IMR-90 (cell line): Measurements from ENCODE around the gene MRPL28. TPM values are rescaled to one million over a fixed set of nuclear protein-coding genes. Genes with fewer than 3 reads are reported as not detected.

Source experiments
- ATAC-seq: fragments of 200-7000 bp; cut with Tn5 transposase; 2 replicates; pipeline ENCODE4 v1.9.1; 2020; ENCODE audit warnings: low read depth, mild to moderate bottlenecking, moderate library complexity
- BruUV-seq: library from RNA; stranded (reverse); fragments of 400-500 nt; replicated peaks from 2 replicates; lab custom pipeline; 2021; lab: Mats Ljungman, UMichigan
- CTCF ChIA-PET: fragments of 300-600 bp; formaldehyde crosslinking; extraction: SDS; loops from one replicate; lab custom pipeline; 2021; ENCODE audit warnings: antibody characterized with exemption; lab: Yijun Ruan, JAX
- POLR2A ChIA-PET: fragments of 300-600 bp; sonication (Branson Sonifier 250); formaldehyde crosslinking; loops from one replicate; lab custom pipeline; 2022; ENCODE audit warnings: antibody characterized with exemption; ENCODE audit not compliant: unreplicated experiment; lab: Charles Lee
- DNase-seq: peaks from one replicate; pipeline ENCODE4 v3.0.0; 2013
- H2AFZ ChIP-seq: replicated peaks from 2 replicates; pipeline ENCODE3; 2013; ENCODE audit warnings: low read length, mild to moderate bottlenecking; ENCODE audit not compliant: poor library complexity
- H2AK5ac ChIP-seq: 2 replicates; pipeline ENCODE4 v1.6.1; 2013; ENCODE audit warnings: low read depth, low read length, inconsistent platforms
- H2AK9ac ChIP-seq: replicated peaks from 2 replicates; pipeline ENCODE3; 2013; ENCODE audit warnings: mild to moderate bottlenecking, low read depth, low read length, moderate library complexity; ENCODE audit not compliant: poor library complexity
- H2BK120ac ChIP-seq: 2 replicates; pipeline ENCODE4 v1.6.1; 2013; ENCODE audit warnings: low read depth, low read length, inconsistent platforms
- H2BK15ac ChIP-seq: 3 replicates; pipeline ENCODE4 v1.6.1; 2013; ENCODE audit warnings: low read depth, low read length, inconsistent platforms
- H2BK20ac ChIP-seq: 2 replicates; pipeline ENCODE4 v1.6.1; 2013; ENCODE audit warnings: low read depth, mild to moderate bottlenecking, inconsistent platforms, low read length, moderate library complexity
- H2BK5ac ChIP-seq: 2 replicates; pipeline ENCODE4 v1.6.1; 2013; ENCODE audit warnings: mild to moderate bottlenecking, low read depth, low read length, inconsistent platforms; ENCODE audit not compliant: poor library complexity, severe bottlenecking
- H3K14ac ChIP-seq: replicated peaks from 2 replicates; pipeline ENCODE4 v1.6.1; 2013; ENCODE audit warnings: low read depth, low read length, inconsistent platforms
- H3K18ac ChIP-seq: 2 replicates; pipeline ENCODE4 v1.6.1; 2013; ENCODE audit warnings: low read depth, low read length, control low read depth
- H3K23ac ChIP-seq: 2 replicates; pipeline ENCODE4 v1.6.1; 2013; ENCODE audit warnings: low read depth, low read length, inconsistent platforms
- H3K27ac ChIP-seq: 2 replicates; pipeline ENCODE4 v1.5.1; 2013; ENCODE audit warnings: mild to moderate bottlenecking, control low read depth, low read length; ENCODE audit not compliant: insufficient read depth
- H3K27me3 ChIP-seq: 2 replicates; pipeline ENCODE4 v1.6.1; 2013; ENCODE audit warnings: low read length; ENCODE audit not compliant: control insufficient read depth, insufficient read depth
- H3K36me3 ChIP-seq: 2 replicates; pipeline ENCODE4 v1.6.1; 2013; ENCODE audit warnings: low read length, mixed read lengths; ENCODE audit not compliant: control insufficient read depth, insufficient read depth
- H3K4ac ChIP-seq: 2 replicates; pipeline ENCODE4 v1.6.1; 2013; ENCODE audit warnings: low read depth, low read length, inconsistent platforms
- H3K4me1 ChIP-seq: 2 replicates; pipeline ENCODE4 v1.6.1; 2013; ENCODE audit warnings: low read length, mixed read lengths; ENCODE audit not compliant: control insufficient read depth, insufficient read depth
- H3K4me2 ChIP-seq: 2 replicates; pipeline ENCODE4 v1.6.1; 2013; ENCODE audit warnings: low read depth, mild to moderate bottlenecking, control low read depth, low read length, moderate library complexity
- H3K4me3 ChIP-seq: 2 replicates; pipeline ENCODE4 v1.5.1; 2013; ENCODE audit warnings: low read depth, mild to moderate bottlenecking, control low read depth, low read length, moderate library complexity; ENCODE audit not compliant: insufficient read depth
- H3K56ac ChIP-seq: 2 replicates; pipeline ENCODE4 v1.6.1; 2013; ENCODE audit warnings: low read length, inconsistent platforms; ENCODE audit not compliant: insufficient read depth; ENCODE audit errors: extremely low read depth
- H3K79me1 ChIP-seq, 2 experiments: 2 replicates each; pipeline ENCODE4 v1.6.1; 2013; ENCODE audit warnings: low read length in 2 of 2, inconsistent platforms in 1 of 2, low read depth in 1 of 2
- H3K9ac ChIP-seq: 2 replicates; pipeline ENCODE4 v1.6.1; 2013; ENCODE audit warnings: low read depth, low read length, control low read depth
- H3K9me1 ChIP-seq: 2 replicates; pipeline ENCODE4 v1.6.1; 2013; ENCODE audit warnings: low read length, inconsistent platforms; ENCODE audit not compliant: insufficient read depth
- H3K9me3 ChIP-seq: 2 replicates; pipeline ENCODE4 v1.6.1; 2013; ENCODE audit warnings: low read length; ENCODE audit not compliant: control insufficient read depth, insufficient read depth
- H4K20me1 ChIP-seq: 2 replicates; pipeline ENCODE4 v1.6.1; 2013; ENCODE audit warnings: low read length, inconsistent platforms; ENCODE audit not compliant: insufficient read depth
- H4K5ac ChIP-seq: 2 replicates; pipeline ENCODE4 v1.6.1; 2013; ENCODE audit warnings: mild to moderate bottlenecking, low read depth, low read length, control low read depth
- H4K8ac ChIP-seq, 2 experiments: 2 replicates each; pipeline ENCODE4 v1.6.1; 2013; ENCODE audit warnings: low read depth in 2 of 2, low read length in 2 of 2, control low read depth in 1 of 2, inconsistent platforms in 1 of 2
- H4K91ac ChIP-seq: 2 replicates; pipeline ENCODE4 v1.6.1; 2013; ENCODE audit warnings: low read depth, low read length, inconsistent platforms; ENCODE audit not compliant: insufficient read depth
- BHLHE40 ChIP-seq: fragments of 150-350 bp; IDR thresholded peaks from 2 replicates; pipeline ENCODE4 v1.6.1; 2016; ENCODE audit warnings: mild to moderate bottlenecking, low read depth, low read length
- CEBPB ChIP-seq: IDR thresholded peaks from 2 replicates; pipeline ENCODE4 v1.6.1; 2012; ENCODE audit warnings: low read depth, low read length, improper control_type of control experiment
- CHD1 ChIP-seq: IDR thresholded peaks from 2 replicates; pipeline ENCODE4 v1.6.1; 2012; ENCODE audit warnings: low read depth, low read length, improper control_type of control experiment
- FOS ChIP-seq: fragments of 150-350 bp; IDR thresholded peaks from 2 replicates; pipeline ENCODE4 v1.6.1; 2016; ENCODE audit warnings: low read depth, low read length
- MAFK ChIP-seq: IDR thresholded peaks from 2 replicates; pipeline ENCODE4 v1.6.1; 2012; ENCODE audit warnings: low read depth, low read length, improper control_type of control experiment
- MAZ ChIP-seq: IDR thresholded peaks from 2 replicates; pipeline ENCODE4 v1.6.1; 2012; ENCODE audit warnings: low read depth, mild to moderate bottlenecking, low read length, improper control_type of control experiment, moderate library complexity, borderline replicate concordance
- MXI1 ChIP-seq: IDR thresholded peaks from 2 replicates; pipeline ENCODE4 v1.6.1; 2012; ENCODE audit warnings: low read depth, mild to moderate bottlenecking, low read length, moderate library complexity, borderline replicate concordance
- NFE2L2 ChIP-seq: fragments of 150-350 bp; IDR thresholded peaks from 2 replicates; pipeline ENCODE4 v1.6.1; 2016; ENCODE audit warnings: low read depth, mild to moderate bottlenecking, low read length
- POLR2A ChIP-seq: IDR thresholded peaks from 2 replicates; pipeline ENCODE4 v1.6.1; 2012; ENCODE audit warnings: mild to moderate bottlenecking, low read depth, low read length
- RAD21 ChIP-seq: IDR thresholded peaks from 2 replicates; pipeline ENCODE4 v1.6.1; 2012; ENCODE audit warnings: low read length, improper control_type of control experiment
- RCOR1 ChIP-seq: IDR thresholded peaks from 2 replicates; pipeline ENCODE4 v1.6.1; 2012; ENCODE audit warnings: mild to moderate bottlenecking, low read length, improper control_type of control experiment; ENCODE audit not compliant: insufficient replicate concordance
- RFX5 ChIP-seq: IDR thresholded peaks from 2 replicates; pipeline ENCODE4 v1.8.0; 2012; ENCODE audit warnings: low read depth, mild to moderate bottlenecking, low read length, moderate library complexity
- SMC3 ChIP-seq: fragments of 150-350 bp; IDR thresholded peaks from 2 replicates; pipeline ENCODE4 v1.6.1; 2016; ENCODE audit warnings: low read depth, mild to moderate bottlenecking, antibody characterized with exemption, low read length, moderate library complexity
- WGBS, 2 experiments: methylation state at CpG; one replicate each; pipeline versions ENCODE4 v1.1.5 to v1.1.7; 2013; ENCODE audit warnings: missing lambda C conversion rate in 2 of 2; ENCODE audit not compliant: insufficient read length in 1 of 2; ENCODE audit errors: extremely low coverage in 2 of 2; 5-methylcytosine and 5-hydroxymethylcytosine counted together
- dilution Hi-C: fragments of 300-500 bp; cut with HindIII; formaldehyde crosslinking; loops from one replicate; pipeline ENCODE4 v1.14.3; 2018; ENCODE audit warnings: low sequenced_read_pairs; ENCODE audit not compliant: unreplicated experiment
- in situ Hi-C: fragments of 300-500 bp; cut with MboI; formaldehyde crosslinking; loops from 3 replicates; pipeline ENCODE4 v1.14.3; 2019; ENCODE audit warnings: low sequenced_read_pairs, inconsistent platforms, mixed read lengths
- intact Hi-C: fragments of 100-400 bp; cut with micrococcal nuclease; formaldehyde crosslinking; loops from 2 replicates; pipeline ENCODE4 v1.10.0; 2022
- polyA plus RNA-seq, 3 experiments: library from polyadenylated mRNA; depleted of rRNA; stranded (reverse); fragments of >200 nt; gene quantifications; 2 replicates each; pipeline ENCODE4 v1.2.3, GENCODE V29; 2012; ENCODE audit warnings: low replicate concordance in 1 of 3
- total RNA-seq: library from RNA; depleted of rRNA; stranded (reverse); fragments of >200 nt; gene quantifications from 2 replicates; pipeline ENCODE4 v1.2.3, GENCODE V29; 2012
- TF ChIP-seq, protein P1 (sequence below): fragments of 150-350 bp; IDR thresholded peaks from 2 replicates; pipeline ENCODE4 v1.6.1; 2016; ENCODE audit warnings: low read depth, mild to moderate bottlenecking, low read length, moderate library complexity, borderline replicate concordance
- TF ChIP-seq, protein P2 (sequence below): fragments of 150-350 bp; IDR thresholded peaks from 2 replicates; pipeline ENCODE4 v1.6.1; 2017; ENCODE audit warnings: mild to moderate bottlenecking, antibody characterized with exemption, low read length, low read depth
- TF ChIP-seq, protein P3 (sequence below): conservative IDR thresholded peaks from 2 replicates; pipeline ENCODE4 v1.5.1; 2012; ENCODE audit warnings: mild to moderate bottlenecking, low read depth, low read length, improper control_type of control experiment

The MRPL28 gene
- total and polyA plus RNA-seq, 2 of the 4 experiments (the other 2 are of a cell fraction), result 104 to 181 TPM

DNA sequence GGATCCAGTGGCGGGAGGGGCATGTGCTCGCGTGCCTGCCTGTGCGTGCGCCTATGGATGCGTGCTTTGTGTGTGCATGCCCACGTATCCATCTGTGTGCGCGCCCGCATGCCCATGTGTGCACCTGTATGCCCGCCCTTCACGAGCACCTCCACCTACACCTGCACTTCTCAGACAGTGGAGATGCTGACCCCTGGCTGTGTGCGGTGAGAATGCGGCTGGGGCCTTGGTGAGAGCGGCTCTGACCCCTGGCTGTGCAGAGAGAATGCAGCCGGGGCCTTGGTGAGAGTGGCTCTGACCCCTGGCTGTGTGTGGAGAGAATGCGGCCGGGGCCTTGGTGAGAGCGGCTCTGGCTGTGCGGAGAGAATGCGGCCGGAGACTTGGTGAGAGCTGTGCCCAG lies 51.7 kb downstream of the MRPL28 start:
- H4K91ac ChIP-seq, result no peak overlapping the region
- no peak for DNase-seq
- no peak overlapping the region for H4K5ac ChIP-seq
- no peak overlapping the region for H2AK5ac ChIP-seq
- no peak overlapping the region for H3K4ac ChIP-seq
- no peaks in the 10 kb centered on the region for H3K9me3 ChIP-seq
- ChIA-PET CTCF (no interaction called here), POLR2A (interaction anchor here (0.6 kb wide), 1 partner anchor 34 kb away, joined by 9 read pairs; the partner anchor contains the start of gene AXIN1)
- TF ChIP-seq MAFK, result no peak
- no peak for TF ChIP-seq POLR2A
- no peak for TF ChIP-seq MAZ
- no peak for TF ChIP-seq CHD1
- no peak for TF ChIP-seq CEBPB
- TF ChIP-seq RAD21, result no peak
- TF ChIP-seq MXI1, result no peak
- TF ChIP-seq, protein P1, sequence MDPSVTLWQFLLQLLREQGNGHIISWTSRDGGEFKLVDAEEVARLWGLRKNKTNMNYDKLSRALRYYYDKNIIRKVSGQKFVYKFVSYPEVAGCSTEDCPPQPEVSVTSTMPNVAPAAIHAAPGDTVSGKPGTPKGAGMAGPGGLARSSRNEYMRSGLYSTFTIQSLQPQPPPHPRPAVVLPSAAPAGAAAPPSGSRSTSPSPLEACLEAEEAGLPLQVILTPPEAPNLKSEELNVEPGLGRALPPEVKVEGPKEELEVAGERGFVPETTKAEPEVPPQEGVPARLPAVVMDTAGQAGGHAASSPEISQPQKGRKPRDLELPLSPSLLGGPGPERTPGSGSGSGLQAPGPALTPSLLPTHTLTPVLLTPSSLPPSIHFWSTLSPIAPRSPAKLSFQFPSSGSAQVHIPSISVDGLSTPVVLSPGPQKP, result no peak
- TF ChIP-seq RFX5, result no peak
- TF ChIP-seq BHLHE40, result no peak
- no peak for TF ChIP-seq NFE2L2
- TF ChIP-seq, protein P2, sequence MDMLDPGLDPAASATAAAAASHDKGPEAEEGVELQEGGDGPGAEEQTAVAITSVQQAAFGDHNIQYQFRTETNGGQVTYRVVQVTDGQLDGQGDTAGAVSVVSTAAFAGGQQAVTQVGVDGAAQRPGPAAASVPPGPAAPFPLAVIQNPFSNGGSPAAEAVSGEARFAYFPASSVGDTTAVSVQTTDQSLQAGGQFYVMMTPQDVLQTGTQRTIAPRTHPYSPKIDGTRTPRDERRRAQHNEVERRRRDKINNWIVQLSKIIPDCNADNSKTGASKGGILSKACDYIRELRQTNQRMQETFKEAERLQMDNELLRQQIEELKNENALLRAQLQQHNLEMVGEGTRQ, result no peak
- no peak for TF ChIP-seq RCOR1
- no peak for TF ChIP-seq FOS
- TF ChIP-seq, protein P3, sequence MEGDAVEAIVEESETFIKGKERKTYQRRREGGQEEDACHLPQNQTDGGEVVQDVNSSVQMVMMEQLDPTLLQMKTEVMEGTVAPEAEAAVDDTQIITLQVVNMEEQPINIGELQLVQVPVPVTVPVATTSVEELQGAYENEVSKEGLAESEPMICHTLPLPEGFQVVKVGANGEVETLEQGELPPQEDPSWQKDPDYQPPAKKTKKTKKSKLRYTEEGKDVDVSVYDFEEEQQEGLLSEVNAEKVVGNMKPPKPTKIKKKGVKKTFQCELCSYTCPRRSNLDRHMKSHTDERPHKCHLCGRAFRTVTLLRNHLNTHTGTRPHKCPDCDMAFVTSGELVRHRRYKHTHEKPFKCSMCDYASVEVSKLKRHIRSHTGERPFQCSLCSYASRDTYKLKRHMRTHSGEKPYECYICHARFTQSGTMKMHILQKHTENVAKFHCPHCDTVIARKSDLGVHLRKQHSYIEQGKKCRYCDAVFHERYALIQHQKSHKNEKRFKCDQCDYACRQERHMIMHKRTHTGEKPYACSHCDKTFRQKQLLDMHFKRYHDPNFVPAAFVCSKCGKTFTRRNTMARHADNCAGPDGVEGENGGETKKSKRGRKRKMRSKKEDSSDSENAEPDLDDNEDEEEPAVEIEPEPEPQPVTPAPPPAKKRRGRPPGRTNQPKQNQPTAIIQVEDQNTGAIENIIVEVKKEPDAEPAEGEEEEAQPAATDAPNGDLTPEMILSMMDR, result no peak
- TF ChIP-seq SMC3, result no peak
- H2BK5ac ChIP-seq, result no peak overlapping the region
- ATAC-seq, result no peak
- H2AK9ac ChIP-seq, result no peak overlapping the region
- no peak overlapping the region for H3K56ac ChIP-seq
- in situ Hi-C loops (no loop called here), intact Hi-C loops (no loop called here), dilution Hi-C loops (no loop called here)
- H3K27me3 ChIP-seq, result no peaks in the 10 kb centered on the region
- WGBS, 2 experiments, result 79% methylated on average over 10 of the region's 22 CpGs; no CpG with 5 or more reads in 1 of the 2 experiments
- no peak overlapping the region for H4K8ac ChIP-seq
- no peak overlapping the region for H3K14ac ChIP-seq
- peaks cover 15% of the 10 kb centered on the region for H3K9me1 ChIP-seq
- peaks cover 47 to 75% of the 10 kb centered on the region in 2 experiments for H3K79me1 ChIP-seq
- H3K4me2 ChIP-seq, result no peak overlapping the region
- H3K4me1 ChIP-seq, result no peaks in the 10 kb centered on the region
- peaks cover 16% of the 10 kb centered on the region for H3K36me3 ChIP-seq
- peaks cover 68% of the 10 kb centered on the region for H4K20me1 ChIP-seq
- no peak overlapping the region for H3K18ac ChIP-seq
- H2BK20ac ChIP-seq, result no peak overlapping the region
- no TSS peak for BruUV-seq
- no peak overlapping the region for H2BK120ac ChIP-seq
- no peak overlapping the region for H3K23ac ChIP-seq
- H3K4me3 ChIP-seq, result no peak overlapping the region
- H3K27ac ChIP-seq, result no peak overlapping the region
- H2AFZ ChIP-seq, result no peak overlapping the region
- H2BK15ac ChIP-seq, result no peak overlapping the region
- H3K9ac ChIP-seq, result no peak overlapping the region
